HEK293T (cell line): ENCODE measurements around the gene CSRP1.

Experiments used
- ARNT ChIP-seq: fragments of 450-650 bp; IDR thresholded peaks from 2 replicates; pipeline ENCODE4 v1.6.1; 2017; ENCODE audit warnings: mild to moderate bottlenecking
- BHLHE40 ChIP-seq: fragments of 450-650 bp; IDR thresholded peaks from 2 replicates; pipeline ENCODE4 v1.6.1; 2016; ENCODE audit warnings: mild to moderate bottlenecking, moderate library complexity, borderline replicate concordance
- ELF4 ChIP-seq: fragments of 450-650 bp; IDR thresholded peaks from 2 replicates; pipeline ENCODE4 v1.6.1; 2017; ENCODE audit warnings: antibody characterized with exemption
- FOXM1 ChIP-seq: fragments of 450-650 bp; IDR thresholded peaks from 2 replicates; pipeline ENCODE4 v1.6.1; 2017; ENCODE audit warnings: mild to moderate bottlenecking, borderline replicate concordance
- L3MBTL2 ChIP-seq: fragments of 450-650 bp; conservative IDR thresholded peaks from 2 replicates; pipeline ENCODE4 v1.6.1; 2016; ENCODE audit warnings: mild to moderate bottlenecking
- LEF1 ChIP-seq: fragments of 450-650 bp; IDR thresholded peaks from 2 replicates; pipeline ENCODE4 v1.6.1; 2017; ENCODE audit warnings: mild to moderate bottlenecking, borderline replicate concordance
- NFRKB ChIP-seq: fragments of 450-650 bp; IDR thresholded peaks from 2 replicates; pipeline ENCODE4 v1.6.1; 2016; ENCODE audit warnings: mild to moderate bottlenecking, moderate library complexity
- SP1 ChIP-seq: fragments of 450-650 bp; IDR thresholded peaks from 2 replicates; pipeline ENCODE4 v1.6.1; 2017
- SUZ12 ChIP-seq: fragments of 450-650 bp; IDR thresholded peaks from 2 replicates; pipeline ENCODE4 v1.6.1; 2016; ENCODE audit warnings: mild to moderate bottlenecking
- TARDBP ChIP-seq: fragments of 450-650 bp; IDR thresholded peaks from 2 replicates; pipeline ENCODE4 v1.6.1; 2016
- ZNF384 ChIP-seq: fragments of 450-650 bp; IDR thresholded peaks from 2 replicates; pipeline ENCODE4 v1.6.1; 2016
- TF ChIP-seq, protein P1 (sequence below): fragments of 450-650 bp; IDR thresholded peaks from 2 replicates; pipeline ENCODE4 v1.6.1; 2016

DNA sequence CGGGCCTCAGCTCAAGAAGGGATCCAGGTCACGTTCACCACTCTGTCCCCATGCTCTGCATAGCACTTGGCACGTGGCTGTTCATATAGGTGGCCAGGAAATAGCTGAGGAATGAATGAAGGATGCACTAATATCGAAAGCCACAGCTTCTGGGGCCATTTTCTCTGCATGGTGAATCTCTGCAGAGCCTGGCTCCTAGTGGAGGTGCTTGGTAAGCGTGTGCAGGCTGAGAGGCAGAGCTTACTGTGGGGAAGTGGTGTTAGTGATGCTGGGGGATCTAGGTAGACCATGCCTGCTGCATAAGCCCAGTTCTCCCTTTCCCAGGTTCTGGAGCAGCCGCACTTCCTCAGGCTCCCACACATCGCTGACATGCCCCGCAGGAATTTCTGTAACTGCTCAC lies 8.3 kb downstream of the CSRP1 start:
- TF ChIP-seq FOXM1 (no peak), ARNT (no peak), SP1 (no peak), TARDBP (no peak), ZNF384 (no peak), SUZ12 (no peak), ELF4 (no peak), LEF1 (no peak), BHLHE40 (no peak), NFRKB (no peak), L3MBTL2 (no peak)
- TF ChIP-seq, protein P1, sequence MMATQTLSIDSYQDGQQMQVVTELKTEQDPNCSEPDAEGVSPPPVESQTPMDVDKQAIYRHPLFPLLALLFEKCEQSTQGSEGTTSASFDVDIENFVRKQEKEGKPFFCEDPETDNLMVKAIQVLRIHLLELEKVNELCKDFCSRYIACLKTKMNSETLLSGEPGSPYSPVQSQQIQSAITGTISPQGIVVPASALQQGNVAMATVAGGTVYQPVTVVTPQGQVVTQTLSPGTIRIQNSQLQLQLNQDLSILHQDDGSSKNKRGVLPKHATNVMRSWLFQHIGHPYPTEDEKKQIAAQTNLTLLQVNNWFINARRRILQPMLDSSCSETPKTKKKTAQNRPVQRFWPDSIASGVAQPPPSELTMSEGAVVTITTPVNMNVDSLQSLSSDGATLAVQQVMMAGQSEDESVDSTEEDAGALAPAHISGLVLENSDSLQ: no peak
